HUES48 (cell line): ENCODE measurements around the gene TIMM44.
"Not testable (repeated sequence)": the region's sequence is repeated elsewhere in the genome, so short reads cannot be mapped to it uniquely, and the experiment has no call there.

Source experiments
- H3K27ac ChIP-seq: one replicate; pipeline ENCODE4 v1.7.0; 2013; ENCODE audit warnings: low read depth, low read length, inconsistent platforms
- H3K27me3 ChIP-seq: 2 replicates; pipeline ENCODE4 v1.6.1; 2013; ENCODE audit warnings: mild to moderate bottlenecking, low read length; ENCODE audit not compliant: control insufficient read depth, insufficient read depth
- H3K36me3 ChIP-seq: 2 replicates; pipeline ENCODE4 v1.6.1; 2013; ENCODE audit warnings: low read length; ENCODE audit not compliant: control insufficient read depth, insufficient read depth
- H3K4me1 ChIP-seq: 2 replicates; pipeline ENCODE4 v1.6.1; 2013; ENCODE audit warnings: mild to moderate bottlenecking, low read length; ENCODE audit not compliant: control insufficient read depth, insufficient read depth
- H3K4me3 ChIP-seq: 2 replicates; pipeline ENCODE4 v1.5.1; 2013; ENCODE audit warnings: mild to moderate bottlenecking, low read depth, low read length
- H3K9ac ChIP-seq: 2 replicates; pipeline ENCODE4 v1.6.1; 2013; ENCODE audit warnings: mild to moderate bottlenecking, low read depth, low read length, moderate library complexity
- H3K9me3 ChIP-seq: 2 replicates; pipeline ENCODE4 v1.6.1; 2013; ENCODE audit warnings: low read length; ENCODE audit not compliant: control insufficient read depth, insufficient read depth

Gene TIMM44

DNA sequence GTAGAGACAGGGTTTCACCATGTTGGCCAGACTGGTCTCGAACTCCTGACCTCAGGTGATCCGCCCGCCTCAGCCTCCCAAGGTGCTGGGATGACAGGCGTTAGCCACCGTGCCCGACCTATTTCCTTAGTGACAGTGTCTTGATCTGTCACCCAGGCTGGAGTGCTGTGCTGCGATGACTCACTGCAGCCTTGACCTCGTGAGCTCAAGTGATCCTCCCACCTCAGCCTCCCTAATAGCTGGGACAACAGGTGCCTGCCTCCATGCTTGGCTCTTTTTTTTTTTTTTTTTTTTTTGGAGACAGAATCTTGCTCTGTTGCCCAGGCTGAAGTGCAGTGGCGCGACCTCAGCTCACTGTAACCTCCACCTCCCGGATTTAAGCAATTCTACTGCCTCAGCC lies 13.4 kb downstream of the TIMM44 start:
- not testable (repeated sequence) for H3K9ac ChIP-seq, H3K4me3 ChIP-seq, H3K9me3 ChIP-seq, H3K27me3 ChIP-seq, H3K27ac ChIP-seq, H3K4me1 ChIP-seq
- peaks cover 53% of the 10 kb centered on the region for H3K36me3 ChIP-seq

GRCh38 chr19:7928741-7929701 lies 14.4 kb downstream of the TIMM44 start:
- H3K27ac ChIP-seq = peak overlapping the region; percentile 73
- peaks cover 43% of the 10 kb centered on the region for H3K36me3 ChIP-seq
- H3K27me3 ChIP-seq = no peaks in the 10 kb centered on the region
- H3K4me1 ChIP-seq = peaks cover 3% of the 10 kb centered on the region; the same call in 1 of the 2 replicates
- H3K9me3 ChIP-seq = no peaks in the 10 kb centered on the region
- H3K4me3 ChIP-seq = no peak overlapping the region
- no peak overlapping the region for H3K9ac ChIP-seq

DNA sequence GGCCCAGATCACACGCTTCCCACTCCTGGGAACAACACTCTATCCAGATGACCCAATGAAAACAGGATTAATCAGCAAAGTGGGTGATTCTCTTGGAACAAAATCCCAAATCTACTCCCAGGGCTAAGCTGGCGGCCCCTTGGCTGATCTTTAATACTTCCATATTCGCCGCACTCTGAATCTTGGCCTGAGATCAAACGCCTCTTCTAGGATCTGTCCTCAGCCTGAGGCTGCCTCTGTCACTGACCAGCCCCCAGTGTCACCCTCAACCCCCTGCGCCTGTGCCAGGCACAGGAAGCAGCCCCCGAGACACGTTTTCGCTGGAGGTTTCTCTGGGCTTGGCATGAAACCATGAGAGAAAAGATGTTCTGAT lies 15.1 kb downstream of the TIMM44 start:
- H3K27me3 ChIP-seq = no peaks in the 10 kb centered on the region
- H3K9ac ChIP-seq = no peak overlapping the region
- H3K36me3 ChIP-seq = peaks cover 36% of the 10 kb centered on the region
- peaks cover 3% of the 10 kb centered on the region; the same call in 1 of the 2 replicates for H3K4me1 ChIP-seq
- no peak overlapping the region for H3K4me3 ChIP-seq
- no peaks in the 10 kb centered on the region for H3K9me3 ChIP-seq
- peak overlapping the region; percentile 73 for H3K27ac ChIP-seq

DNA sequence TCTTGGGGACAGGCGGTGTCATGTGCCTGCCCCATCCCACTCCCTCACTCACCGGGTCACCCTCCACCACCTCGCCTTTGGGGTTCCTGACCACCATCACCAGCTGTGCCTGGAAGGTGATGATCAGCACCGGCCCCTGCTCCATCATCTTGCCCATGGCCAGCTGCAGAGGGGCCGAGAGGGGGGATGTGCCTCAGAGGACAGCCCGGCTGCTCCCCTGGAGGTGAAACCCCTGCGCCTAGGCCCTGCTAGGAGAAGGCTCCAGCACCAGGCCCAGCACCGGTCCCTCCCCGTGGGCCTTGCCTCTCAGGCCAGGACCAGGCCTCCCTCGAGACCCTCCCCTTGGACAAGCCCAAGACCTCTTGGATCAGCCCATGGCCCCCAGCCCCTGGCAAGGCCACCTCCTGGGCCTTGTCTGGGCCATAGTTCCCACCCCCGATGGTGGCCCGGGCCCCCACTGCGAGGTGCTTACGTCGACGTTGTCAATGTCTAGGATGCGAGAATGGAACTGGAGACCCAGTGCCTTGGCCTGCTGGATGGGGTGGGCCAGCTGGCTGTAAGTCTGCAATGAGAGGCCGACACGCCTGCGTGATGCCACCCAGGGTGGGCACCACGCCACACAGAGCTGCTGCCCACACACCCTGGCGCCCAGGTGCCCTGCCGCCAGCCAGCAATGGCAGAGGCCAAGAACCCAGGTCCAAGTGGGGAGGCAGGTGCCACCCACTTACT lies 15.7 kb downstream of the TIMM44 start:
- Histone ChIP-seq H3K4me1 (peaks cover 3% of the 10 kb centered on the region; the same call in 1 of the 2 replicates), H3K36me3 (peaks cover 33% of the 10 kb centered on the region), H3K9me3 (no peaks in the 10 kb centered on the region), H3K27me3 (no peaks in the 10 kb centered on the region), H3K4me3 (no peak overlapping the region), H3K9ac (no peak overlapping the region), H3K27ac (no peak overlapping the region)

DNA sequence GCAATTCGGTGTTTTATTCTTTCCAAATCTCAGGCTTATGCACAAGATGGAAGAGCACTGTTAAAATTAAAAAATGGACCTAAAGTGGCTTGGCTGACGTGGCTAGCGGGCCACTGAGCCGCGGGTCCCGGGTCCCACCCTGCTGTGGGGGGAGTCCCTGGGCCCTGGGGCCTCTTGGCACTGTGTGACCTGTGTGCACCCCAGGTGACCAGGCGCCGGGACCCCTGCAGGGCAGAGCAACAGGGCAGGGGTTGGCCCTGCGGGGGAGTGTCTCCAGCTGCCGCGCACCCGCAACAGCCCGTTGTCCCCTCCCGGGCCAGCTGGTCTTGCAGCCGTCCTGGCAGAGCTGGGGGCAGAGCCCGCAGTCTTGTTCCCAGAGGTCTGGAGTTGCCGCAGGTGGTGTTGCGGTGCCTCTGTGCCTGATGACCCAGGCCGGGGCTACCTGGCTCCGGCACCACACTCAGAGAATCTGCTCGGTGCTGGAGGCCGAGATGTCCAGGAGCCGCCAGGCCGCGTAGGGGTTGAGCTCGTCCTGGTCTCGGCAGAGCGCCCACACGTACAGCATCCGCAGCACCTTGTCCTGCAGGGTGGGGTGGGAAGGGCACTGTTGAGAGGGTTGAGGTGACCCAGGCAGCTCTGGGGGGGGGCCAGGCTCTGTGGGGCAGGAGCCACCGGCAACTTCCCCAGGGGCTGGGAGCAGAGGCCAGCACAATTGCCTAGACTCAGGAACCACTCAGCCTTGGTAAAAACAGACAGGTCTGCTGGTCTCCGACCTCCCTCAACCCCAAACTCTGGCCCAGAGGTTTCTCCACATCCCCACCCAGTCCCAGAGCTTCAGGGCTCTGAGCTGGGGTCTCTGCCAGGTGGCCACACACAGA lies 16.5 kb downstream of the TIMM44 start:
- H3K27me3 ChIP-seq = no peaks in the 10 kb centered on the region
- peaks cover 3% of the 10 kb centered on the region; the same call in 1 of the 2 replicates for H3K4me1 ChIP-seq
- peaks cover 33% of the 10 kb centered on the region for H3K36me3 ChIP-seq
- H3K4me3 ChIP-seq = no peak overlapping the region
- no peaks in the 10 kb centered on the region for H3K9me3 ChIP-seq
- H3K27ac ChIP-seq = peak overlapping the region; percentile 18
- H3K9ac ChIP-seq = no peak overlapping the region

- peak within 1 kb of the TSS; percentile 68 for H3K27ac ChIP-seq
Measured at GRCh38 chr19:7926021-7926726, 17.3 kb downstream of the TIMM44 start, which contains the start of gene CTXN1. Gene CTXN1, minus strand, starts transcription at chr19:7926135. Its CDS starts 597 bp downstream, at chr19:7925538.

DNA sequence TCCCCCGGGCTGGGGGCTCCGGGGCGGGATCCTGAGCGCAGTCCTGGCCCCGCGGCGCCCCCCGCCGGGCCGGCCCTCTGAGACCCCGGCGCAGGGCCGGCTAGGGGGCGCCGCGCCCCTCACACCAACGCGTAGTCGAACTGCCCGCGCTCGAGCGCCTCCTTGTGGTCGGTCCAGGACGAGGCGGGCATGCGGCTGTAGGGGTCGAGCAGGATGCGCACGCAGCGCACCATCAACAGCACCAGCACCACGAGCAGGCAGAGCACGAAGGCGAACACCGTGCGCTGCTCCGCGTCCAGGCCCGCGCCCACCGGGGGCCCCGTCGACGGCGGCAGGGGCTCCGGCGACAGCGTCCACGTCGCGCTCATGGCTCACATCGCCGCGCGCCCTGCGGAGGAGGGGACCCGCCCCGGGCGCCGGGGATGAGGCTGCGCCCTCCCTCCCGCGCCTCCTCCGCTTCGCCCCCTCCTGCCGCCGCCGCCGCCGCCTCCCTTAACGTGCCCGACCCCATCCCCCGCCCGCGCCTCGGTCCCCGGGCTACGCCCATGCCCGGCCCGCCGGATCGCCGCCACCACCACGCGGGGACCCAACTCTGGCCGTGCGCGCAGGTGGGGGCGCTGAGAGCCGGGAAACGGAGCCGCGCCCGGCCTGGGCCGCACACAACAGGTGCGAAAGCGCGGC lies 18.2 kb downstream of the TIMM44 start:
- peak overlapping the region; percentile 68 for H3K27ac ChIP-seq
- H3K4me3 ChIP-seq = peak overlapping the region; percentile 58; the same call in 1 of the 2 replicates
- H3K27me3 ChIP-seq = no peaks in the 10 kb centered on the region

More at GRCh38 chr19:7926021-7926726, 17.3 kb downstream of the TIMM44 start, which contains the start of gene CTXN1:
- peaks cover 3% of the 10 kb centered on the region; the same call in 1 of the 2 replicates for H3K4me1 ChIP-seq
- no peaks in the 10 kb centered on the region for H3K27me3 ChIP-seq
- H3K9ac ChIP-seq = no peak within 1 kb of the TSS
- no peaks in the 10 kb centered on the region for H3K9me3 ChIP-seq
- peak within 1 kb of the TSS; percentile 58 for H3K4me3 ChIP-seq
- peaks cover 26% of the 10 kb centered on the region for H3K36me3 ChIP-seq

GRCh38 chr19:7924651-7925170 lies 18.8 kb downstream of the TIMM44 start:
- no peak overlapping the region for H3K9ac ChIP-seq
- H3K36me3 ChIP-seq = peaks cover 13% of the 10 kb centered on the region; the same call in 1 of the 2 replicates
- peak overlapping the region; percentile 58; the same call in 1 of the 2 replicates for H3K4me3 ChIP-seq
- no peaks in the 10 kb centered on the region for H3K9me3 ChIP-seq
- peaks cover 5% of the 10 kb centered on the region; the same call in 1 of the 2 replicates for H3K4me1 ChIP-seq
- H3K27me3 ChIP-seq = no peaks in the 10 kb centered on the region
- no peak overlapping the region for H3K27ac ChIP-seq

More for the DNA sequence above, 18.2 kb downstream of the TIMM44 start:
- H3K36me3 ChIP-seq = peaks cover 17% of the 10 kb centered on the region
- H3K4me1 ChIP-seq = peaks cover 3% of the 10 kb centered on the region; the same call in 1 of the 2 replicates
- H3K9me3 ChIP-seq = no peaks in the 10 kb centered on the region
- H3K9ac ChIP-seq = no peak overlapping the region

DNA sequence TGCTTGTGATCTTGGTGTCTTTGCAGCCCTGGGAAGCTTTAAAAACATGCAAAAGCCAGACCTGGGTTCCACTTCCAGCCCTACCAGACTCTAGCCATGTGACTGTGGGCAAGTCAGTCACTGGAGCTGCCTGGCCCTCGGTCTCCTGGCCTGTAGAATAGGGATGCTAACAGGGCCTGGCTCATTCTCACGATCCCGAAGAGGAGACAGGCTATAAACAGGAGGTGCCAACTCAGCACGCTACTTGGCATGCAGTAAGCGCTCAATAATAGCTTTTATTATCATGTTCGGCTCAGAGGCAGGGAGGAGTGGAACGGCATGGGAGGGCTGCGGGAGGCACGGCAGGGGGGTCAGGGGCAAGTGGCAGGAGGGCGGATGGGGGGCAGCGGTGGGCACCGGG lies 19.2 kb downstream of the TIMM44 start:
- H3K9me3 ChIP-seq = no peaks in the 10 kb centered on the region
- no peak overlapping the region for H3K27ac ChIP-seq
- H3K4me1 ChIP-seq = peaks cover 8% of the 10 kb centered on the region; the same call in 1 of the 2 replicates
- no peaks in the 10 kb centered on the region for H3K27me3 ChIP-seq
- H3K36me3 ChIP-seq = peaks cover 13% of the 10 kb centered on the region; the same call in 1 of the 2 replicates
- no peak overlapping the region for H3K4me3 ChIP-seq
- H3K9ac ChIP-seq = no peak overlapping the region
